HEK293 (cell line): ENCODE measurements around the gene SLC34A3.
A peak's percentile ranks its signal among the peaks of the same experiment; 100 is the strongest.

Experiments
- KLF16 ChIP-seq: fragments of 450-650 bp; formaldehyde crosslinking; IDR thresholded peaks from 2 replicates; pipeline ENCODE4 v1.5.1; 2017; ENCODE audit warnings: missing biosample characterization, missing genetic modification characterization
- KLF9 ChIP-seq: fragments of 450-650 bp; formaldehyde crosslinking; IDR thresholded peaks from 2 replicates; pipeline ENCODE4 v1.5.1; 2016; ENCODE audit warnings: missing biosample characterization, missing genetic modification characterization, low read depth
- MEIS1 ChIP-seq: sonication (generic); formaldehyde crosslinking; IDR thresholded peaks from 2 replicates; pipeline ENCODE4 v1.8.1; 2022; ENCODE audit warnings: missing genetic modification reagents, mild to moderate bottlenecking, borderline replicate concordance
- MYNN ChIP-seq: fragments of 450-650 bp; formaldehyde crosslinking; IDR thresholded peaks from 2 replicates; pipeline ENCODE4 v1.5.1; 2016; ENCODE audit warnings: missing biosample characterization, missing genetic modification characterization, borderline replicate concordance
- SP3 ChIP-seq: fragments of 450-650 bp; formaldehyde crosslinking; IDR thresholded peaks from 2 replicates; pipeline ENCODE4 v1.5.1; 2016; ENCODE audit warnings: missing biosample characterization, missing genetic modification characterization
- TCF7L2 ChIP-seq: IDR thresholded peaks from 2 replicates; pipeline ENCODE4 v1.6.1; 2011; ENCODE audit warnings: low read depth, mild to moderate bottlenecking, inconsistent platforms, low read length, moderate library complexity, borderline replicate concordance
- ZBTB8A ChIP-seq: fragments of 450-650 bp; formaldehyde crosslinking; IDR thresholded peaks from 2 replicates; pipeline ENCODE4 v1.5.1; 2016; ENCODE audit warnings: missing biosample characterization, missing genetic modification characterization
- ZFP37 ChIP-seq: fragments of 450-650 bp; formaldehyde crosslinking; IDR thresholded peaks from 2 replicates; pipeline ENCODE4 v1.5.1; 2016; ENCODE audit warnings: missing biosample characterization, missing genetic modification characterization
- ZFP69B ChIP-seq: fragments of 450-650 bp; formaldehyde crosslinking; IDR thresholded peaks from 2 replicates; pipeline ENCODE4 v1.5.1; 2016; ENCODE audit warnings: missing biosample characterization, missing genetic modification characterization
- ZNF10 ChIP-seq: fragments of 450-650 bp; formaldehyde crosslinking; IDR thresholded peaks from 2 replicates; pipeline ENCODE4 v1.5.1; 2017; ENCODE audit warnings: missing biosample characterization, missing genetic modification characterization
- ZNF132 ChIP-seq: fragments of 450-650 bp; formaldehyde crosslinking; IDR thresholded peaks from 2 replicates; pipeline ENCODE4 v1.5.1; 2017; ENCODE audit warnings: missing biosample characterization, missing genetic modification characterization, borderline replicate concordance
- ZNF169 ChIP-seq: fragments of 450-650 bp; formaldehyde crosslinking; IDR thresholded peaks from 2 replicates; pipeline ENCODE4 v1.5.1; 2016; ENCODE audit warnings: missing biosample characterization, missing genetic modification characterization
- ZNF184 ChIP-seq: fragments of 450-650 bp; IDR thresholded peaks from 2 replicates; pipeline ENCODE4 v1.5.1; 2018; ENCODE audit warnings: missing biosample characterization, mild to moderate bottlenecking, missing genetic modification characterization
- ZNF292 ChIP-seq: fragments of 450-650 bp; formaldehyde crosslinking; IDR thresholded peaks from 2 replicates; pipeline ENCODE4 v1.5.1; 2016; ENCODE audit warnings: low read depth, missing biosample characterization, missing genetic modification characterization, borderline replicate concordance
- ZNF335 ChIP-seq: fragments of 450-650 bp; formaldehyde crosslinking; conservative IDR thresholded peaks from 2 replicates; pipeline ENCODE4 v1.5.1; 2016; ENCODE audit warnings: missing biosample characterization, missing genetic modification characterization
- ZNF354C ChIP-seq: fragments of 450-650 bp; formaldehyde crosslinking; IDR thresholded peaks from 2 replicates; pipeline ENCODE4 v1.5.1; 2016; ENCODE audit warnings: missing biosample characterization, missing genetic modification characterization, low read depth, borderline replicate concordance
- ZNF426 ChIP-seq: fragments of 450-650 bp; formaldehyde crosslinking; IDR thresholded peaks from 2 replicates; pipeline ENCODE4 v1.5.1; 2017; ENCODE audit warnings: missing biosample characterization, missing genetic modification characterization, mild to moderate bottlenecking, inconsistent platforms, moderate library complexity
- ZNF530 ChIP-seq: fragments of 450-650 bp; formaldehyde crosslinking; IDR thresholded peaks from 2 replicates; pipeline ENCODE4 v1.5.1; 2016; ENCODE audit warnings: low read depth, missing biosample characterization, missing genetic modification characterization
- ZNF624 ChIP-seq: fragments of 450-650 bp; formaldehyde crosslinking; IDR thresholded peaks from 2 replicates; pipeline ENCODE4 v1.5.1; 2017; ENCODE audit warnings: missing biosample characterization, missing genetic modification characterization
- ZNF629 ChIP-seq: fragments of 450-650 bp; formaldehyde crosslinking; IDR thresholded peaks from 2 replicates; pipeline ENCODE4 v1.5.1; 2017; ENCODE audit warnings: missing biosample characterization, missing genetic modification characterization
- ZNF660 ChIP-seq: fragments of 450-650 bp; IDR thresholded peaks from 2 replicates; pipeline ENCODE4 v1.5.1; 2018; ENCODE audit warnings: missing biosample characterization, mild to moderate bottlenecking, missing genetic modification characterization
- ZSCAN16 ChIP-seq: fragments of 450-650 bp; formaldehyde crosslinking; IDR thresholded peaks from 2 replicates; pipeline ENCODE4 v1.5.1; 2016; ENCODE audit warnings: missing biosample characterization, missing genetic modification characterization
- TF ChIP-seq, protein P1 (sequence below): fragments of 450-650 bp; formaldehyde crosslinking; IDR thresholded peaks from 2 replicates; pipeline ENCODE4 v1.5.1; 2016; ENCODE audit warnings: missing biosample characterization, missing genetic modification characterization
- TF ChIP-seq, protein P2 (sequence below): fragments of 450-650 bp; formaldehyde crosslinking; IDR thresholded peaks from 2 replicates; pipeline ENCODE4 v1.5.1; 2016; ENCODE audit warnings: missing biosample characterization, missing genetic modification characterization, borderline replicate concordance
- TF ChIP-seq, protein P3 (sequence below): fragments of 450-650 bp; formaldehyde crosslinking; conservative IDR thresholded peaks from 2 replicates; pipeline ENCODE4 v1.5.1; 2016; ENCODE audit warnings: low read depth, missing biosample characterization, missing genetic modification characterization

The SLC34A3 gene

DNA sequence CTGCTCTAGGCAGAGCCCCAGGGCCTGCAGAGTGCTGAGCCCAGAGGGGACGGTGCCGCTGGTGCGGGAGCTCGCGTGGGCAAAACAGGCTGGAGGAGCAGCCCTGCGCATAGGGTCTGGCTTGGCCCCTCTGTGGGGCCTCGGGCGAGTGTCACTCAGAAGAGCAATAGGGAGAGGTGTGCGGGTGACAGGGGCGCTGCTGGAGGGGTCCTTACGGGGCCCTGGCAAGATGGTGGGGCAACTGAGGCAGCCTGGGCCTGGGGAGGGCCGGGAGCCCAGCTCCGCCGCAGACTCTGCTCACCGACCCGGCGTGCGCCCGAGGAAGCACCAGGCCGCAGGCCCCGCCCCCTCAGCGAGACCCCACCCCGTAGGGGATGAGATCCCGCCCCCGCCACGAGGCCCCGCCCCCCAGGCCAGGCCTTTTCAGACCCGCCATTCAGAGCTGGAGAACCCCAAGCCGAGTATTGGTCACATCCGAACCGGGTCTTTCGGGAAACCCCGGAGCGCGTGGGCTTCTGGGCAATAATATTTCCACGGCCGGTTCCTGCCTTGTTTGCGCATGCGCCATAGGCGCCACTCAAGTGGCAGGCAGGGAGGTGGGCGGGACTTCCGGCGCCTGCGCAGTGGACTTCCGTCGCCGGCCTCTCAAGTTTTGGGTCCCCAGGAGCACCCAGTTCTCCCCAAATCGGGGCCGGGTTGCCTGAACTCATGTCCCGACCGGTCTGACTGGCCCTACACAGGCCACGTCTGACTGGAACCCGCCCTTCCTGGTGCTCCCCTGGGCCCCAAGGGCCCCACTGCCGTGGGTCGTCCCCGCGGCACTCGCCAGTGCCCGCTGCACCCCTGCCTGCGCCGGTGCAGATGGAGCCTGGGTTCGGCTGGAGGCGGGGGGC, 7.4 kb upstream of the SLC34A3 start (continued):
- TF ChIP-seq KLF9 (tag by site-specific recombination) (peak; percentile 47; the same call in 1 of the 2 replicates), ZNF292 (no peak), ZNF335 (tag by site-specific recombination) (peak; percentile 88), ZNF184 (no peak), ZNF169 (no peak), ZNF530 (tag by site-specific recombination) (no peak), ZNF10 (tag by site-specific recombination) (no peak), TCF7L2 (no peak), ZNF660 (tag by site-specific recombination) (peak; percentile 71; the same call in 1 of the 2 replicates), ZNF354C (tag by site-specific recombination) (no peak), ZBTB8A (tag by site-specific recombination) (peak; percentile 40), ZNF426 (tag by site-specific recombination) (no peak), ZFP69B (tag by site-specific recombination) (0 out of 2 replicates have a peak, but pooled peaks have one; percentile 30), ZNF132 (tag by site-specific recombination) (no peak), ZNF624 (tag by site-specific recombination) (no peak), MEIS1 (CRISPR knock-in tag) (0 out of 2 replicates have a peak, but pooled peaks have one; percentile 30), MYNN (tag by site-specific recombination) (no peak), ZNF629 (tag by site-specific recombination) (0 out of 2 replicates have a peak, but pooled peaks have one; percentile 37), ZFP37 (tag by site-specific recombination) (peak; percentile 53; the same call in 1 of the 2 replicates), SP3 (tag by site-specific recombination) (peak; percentile 76), KLF16 (peak; percentile 50; the same call in 1 of the 2 replicates), ZSCAN16 (tag by site-specific recombination) (no peak)
- TF ChIP-seq, protein P1, sequence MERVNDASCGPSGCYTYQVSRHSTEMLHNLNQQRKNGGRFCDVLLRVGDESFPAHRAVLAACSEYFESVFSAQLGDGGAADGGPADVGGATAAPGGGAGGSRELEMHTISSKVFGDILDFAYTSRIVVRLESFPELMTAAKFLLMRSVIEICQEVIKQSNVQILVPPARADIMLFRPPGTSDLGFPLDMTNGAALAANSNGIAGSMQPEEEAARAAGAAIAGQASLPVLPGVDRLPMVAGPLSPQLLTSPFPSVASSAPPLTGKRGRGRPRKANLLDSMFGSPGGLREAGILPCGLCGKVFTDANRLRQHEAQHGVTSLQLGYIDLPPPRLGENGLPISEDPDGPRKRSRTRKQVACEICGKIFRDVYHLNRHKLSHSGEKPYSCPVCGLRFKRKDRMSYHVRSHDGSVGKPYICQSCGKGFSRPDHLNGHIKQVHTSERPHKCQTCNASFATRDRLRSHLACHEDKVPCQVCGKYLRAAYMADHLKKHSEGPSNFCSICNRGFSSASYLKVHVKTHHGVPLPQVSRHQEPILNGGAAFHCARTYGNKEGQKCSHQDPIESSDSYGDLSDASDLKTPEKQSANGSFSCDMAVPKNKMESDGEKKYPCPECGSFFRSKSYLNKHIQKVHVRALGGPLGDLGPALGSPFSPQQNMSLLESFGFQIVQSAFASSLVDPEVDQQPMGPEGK (tag by site-specific recombination): peak; percentile 95
- TF ChIP-seq, protein P2, sequence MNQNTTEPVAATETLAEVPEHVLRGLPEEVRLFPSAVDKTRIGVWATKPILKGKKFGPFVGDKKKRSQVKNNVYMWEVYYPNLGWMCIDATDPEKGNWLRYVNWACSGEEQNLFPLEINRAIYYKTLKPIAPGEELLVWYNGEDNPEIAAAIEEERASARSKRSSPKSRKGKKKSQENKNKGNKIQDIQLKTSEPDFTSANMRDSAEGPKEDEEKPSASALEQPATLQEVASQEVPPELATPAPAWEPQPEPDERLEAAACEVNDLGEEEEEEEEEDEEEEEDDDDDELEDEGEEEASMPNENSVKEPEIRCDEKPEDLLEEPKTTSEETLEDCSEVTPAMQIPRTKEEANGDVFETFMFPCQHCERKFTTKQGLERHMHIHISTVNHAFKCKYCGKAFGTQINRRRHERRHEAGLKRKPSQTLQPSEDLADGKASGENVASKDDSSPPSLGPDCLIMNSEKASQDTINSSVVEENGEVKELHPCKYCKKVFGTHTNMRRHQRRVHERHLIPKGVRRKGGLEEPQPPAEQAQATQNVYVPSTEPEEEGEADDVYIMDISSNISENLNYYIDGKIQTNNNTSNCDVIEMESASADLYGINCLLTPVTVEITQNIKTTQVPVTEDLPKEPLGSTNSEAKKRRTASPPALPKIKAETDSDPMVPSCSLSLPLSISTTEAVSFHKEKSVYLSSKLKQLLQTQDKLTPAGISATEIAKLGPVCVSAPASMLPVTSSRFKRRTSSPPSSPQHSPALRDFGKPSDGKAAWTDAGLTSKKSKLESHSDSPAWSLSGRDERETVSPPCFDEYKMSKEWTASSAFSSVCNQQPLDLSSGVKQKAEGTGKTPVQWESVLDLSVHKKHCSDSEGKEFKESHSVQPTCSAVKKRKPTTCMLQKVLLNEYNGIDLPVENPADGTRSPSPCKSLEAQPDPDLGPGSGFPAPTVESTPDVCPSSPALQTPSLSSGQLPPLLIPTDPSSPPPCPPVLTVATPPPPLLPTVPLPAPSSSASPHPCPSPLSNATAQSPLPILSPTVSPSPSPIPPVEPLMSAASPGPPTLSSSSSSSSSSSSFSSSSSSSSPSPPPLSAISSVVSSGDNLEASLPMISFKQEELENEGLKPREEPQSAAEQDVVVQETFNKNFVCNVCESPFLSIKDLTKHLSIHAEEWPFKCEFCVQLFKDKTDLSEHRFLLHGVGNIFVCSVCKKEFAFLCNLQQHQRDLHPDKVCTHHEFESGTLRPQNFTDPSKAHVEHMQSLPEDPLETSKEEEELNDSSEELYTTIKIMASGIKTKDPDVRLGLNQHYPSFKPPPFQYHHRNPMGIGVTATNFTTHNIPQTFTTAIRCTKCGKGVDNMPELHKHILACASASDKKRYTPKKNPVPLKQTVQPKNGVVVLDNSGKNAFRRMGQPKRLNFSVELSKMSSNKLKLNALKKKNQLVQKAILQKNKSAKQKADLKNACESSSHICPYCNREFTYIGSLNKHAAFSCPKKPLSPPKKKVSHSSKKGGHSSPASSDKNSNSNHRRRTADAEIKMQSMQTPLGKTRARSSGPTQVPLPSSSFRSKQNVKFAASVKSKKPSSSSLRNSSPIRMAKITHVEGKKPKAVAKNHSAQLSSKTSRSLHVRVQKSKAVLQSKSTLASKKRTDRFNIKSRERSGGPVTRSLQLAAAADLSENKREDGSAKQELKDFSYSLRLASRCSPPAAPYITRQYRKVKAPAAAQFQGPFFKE (tag by site-specific recombination): no peak
- TF ChIP-seq, protein P3, sequence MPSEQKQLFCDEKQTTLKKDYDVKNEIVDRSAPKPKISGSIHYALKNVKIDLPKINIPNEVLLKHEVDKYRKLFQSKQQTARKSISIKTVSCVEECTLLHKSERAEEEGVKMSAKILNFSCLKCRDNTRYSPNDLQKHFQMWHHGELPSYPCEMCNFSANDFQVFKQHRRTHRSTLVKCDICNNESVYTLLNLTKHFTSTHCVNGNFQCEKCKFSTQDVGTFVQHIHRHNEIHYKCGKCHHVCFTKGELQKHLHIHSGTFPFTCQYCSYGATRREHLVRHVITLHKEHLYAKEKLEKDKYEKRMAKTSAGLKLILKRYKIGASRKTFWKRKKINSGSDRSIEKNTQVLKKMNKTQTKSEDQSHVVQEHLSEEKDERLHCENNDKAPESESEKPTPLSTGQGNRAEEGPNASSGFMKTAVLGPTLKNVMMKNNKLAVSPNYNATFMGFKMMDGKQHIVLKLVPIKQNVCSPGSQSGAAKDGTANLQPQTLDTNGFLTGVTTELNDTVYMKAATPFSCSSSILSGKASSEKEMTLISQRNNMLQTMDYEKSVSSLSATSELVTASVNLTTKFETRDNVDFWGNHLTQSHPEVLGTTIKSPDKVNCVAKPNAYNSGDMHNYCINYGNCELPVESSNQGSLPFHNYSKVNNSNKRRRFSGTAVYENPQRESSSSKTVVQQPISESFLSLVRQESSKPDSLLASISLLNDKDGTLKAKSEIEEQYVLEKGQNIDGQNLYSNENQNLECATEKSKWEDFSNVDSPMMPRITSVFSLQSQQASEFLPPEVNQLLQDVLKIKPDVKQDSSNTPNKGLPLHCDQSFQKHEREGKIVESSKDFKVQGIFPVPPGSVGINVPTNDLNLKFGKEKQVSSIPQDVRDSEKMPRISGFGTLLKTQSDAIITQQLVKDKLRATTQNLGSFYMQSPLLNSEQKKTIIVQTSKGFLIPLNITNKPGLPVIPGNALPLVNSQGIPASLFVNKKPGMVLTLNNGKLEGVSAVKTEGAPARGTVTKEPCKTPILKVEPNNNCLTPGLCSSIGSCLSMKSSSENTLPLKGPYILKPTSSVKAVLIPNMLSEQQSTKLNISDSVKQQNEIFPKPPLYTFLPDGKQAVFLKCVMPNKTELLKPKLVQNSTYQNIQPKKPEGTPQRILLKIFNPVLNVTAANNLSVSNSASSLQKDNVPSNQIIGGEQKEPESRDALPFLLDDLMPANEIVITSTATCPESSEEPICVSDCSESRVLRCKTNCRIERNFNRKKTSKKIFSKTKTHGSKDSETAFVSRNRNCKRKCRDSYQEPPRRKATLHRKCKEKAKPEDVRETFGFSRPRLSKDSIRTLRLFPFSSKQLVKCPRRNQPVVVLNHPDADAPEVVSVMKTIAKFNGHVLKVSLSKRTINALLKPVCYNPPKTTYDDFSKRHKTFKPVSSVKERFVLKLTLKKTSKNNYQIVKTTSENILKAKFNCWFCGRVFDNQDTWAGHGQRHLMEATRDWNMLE (tag by site-specific recombination): peak; percentile 63
